SU-DHL-6 (cell line): ENCODE measurements around the gene ESYT2.
A peak's percentile ranks its signal among the peaks of the same experiment; 100 is the strongest.
"Not testable (repeated sequence)": the region's sequence is repeated elsewhere in the genome, so short reads cannot be mapped to it uniquely, and the experiment has no call there.

Experiments
- H2AFZ ChIP-seq: fragments of 200-600 bp; sonication (generic); 2 replicates; pipeline ENCODE4 v1.6.1; 2014; ENCODE audit warnings: low read depth, mild to moderate bottlenecking, moderate library complexity, mixed read lengths, antibody characterized with exemption, low read length; ENCODE audit not compliant: severe bottlenecking
- H3F3A ChIP-seq: fragments of 200-600 bp; shearing (Covaris generic); 2 replicates; pipeline ENCODE4 v1.6.0; 2016; ENCODE audit warnings: antibody characterized with exemption, mild to moderate bottlenecking; ENCODE audit not compliant: insufficient read depth
- H3K27ac ChIP-seq: fragments of 200-600 bp; sonication (generic); 2 replicates; pipeline ENCODE4 v1.5.1; 2016; ENCODE audit warnings: low read depth, mild to moderate bottlenecking, low read length, moderate library complexity, mixed read lengths
- H3K27me3 ChIP-seq: fragments of 200-600 bp; sonication (generic), shearing (Covaris generic); 2 replicates; pipeline ENCODE4 v1.6.0; 2014; ENCODE audit warnings: mild to moderate bottlenecking, low read length
- H3K36me3 ChIP-seq: fragments of 200-600 bp; sonication (generic); 2 replicates; pipeline ENCODE4 v1.6.1; 2014; ENCODE audit warnings: mild to moderate bottlenecking, low read length, mixed read lengths
- H3K4me2 ChIP-seq: fragments of 300-600, 200-600 bp; shearing (Covaris generic), sonication (generic); 2 replicates; pipeline ENCODE4 v1.6.0; 2014; ENCODE audit warnings: low read length, low read depth, mild to moderate bottlenecking; ENCODE audit not compliant: poor library complexity, severe bottlenecking
- H3K4me3 ChIP-seq: fragments of 200-600 bp; sonication (generic); 2 replicates; pipeline ENCODE4 v1.5.1; 2014; ENCODE audit warnings: antibody characterized with exemption, low read length, mild to moderate bottlenecking, mixed read lengths; ENCODE audit not compliant: insufficient read depth, poor library complexity, severe bottlenecking
- H3K79me2 ChIP-seq: fragments of 200-600 bp; sonication (generic); 2 replicates; pipeline ENCODE4 v1.6.1; 2014; ENCODE audit warnings: mild to moderate bottlenecking, low read length, moderate library complexity; ENCODE audit not compliant: insufficient read depth
- H3K9ac ChIP-seq: fragments of 200-600 bp; sonication (generic); 2 replicates; pipeline ENCODE4 v1.7.0; 2014; ENCODE audit warnings: mild to moderate bottlenecking, low read length
- H3K9me2 ChIP-seq: fragments of 200-600 bp; sonication (generic); replicated peaks from 2 replicates; pipeline ENCODE4 v1.6.1; 2014; ENCODE audit warnings: low read length; ENCODE audit not compliant: insufficient read depth
- H3K9me3 ChIP-seq: fragments of 200-600 bp; sonication (generic); 2 replicates; pipeline ENCODE4 v1.6.1; 2014; ENCODE audit warnings: low read length, mixed read lengths; ENCODE audit not compliant: insufficient read depth
- H4K20me1 ChIP-seq: fragments of 200-600 bp; sonication (generic); 2 replicates; pipeline ENCODE4 v1.6.1; 2014; ENCODE audit warnings: low read depth, mild to moderate bottlenecking, antibody characterized with exemption, low read length, moderate library complexity, mixed read lengths
- EZH2phosphoT487 ChIP-seq: fragments of 200-600 bp; sonication (generic), shearing (Covaris generic); conservative IDR thresholded peaks from 2 replicates; pipeline ENCODE4 v1.6.1; 2018; ENCODE audit warnings: mild to moderate bottlenecking, antibody characterized with exemption, low read length, moderate library complexity, mixed read lengths
- TF ChIP-seq, protein P1 (sequence below): fragments of 200-600 bp; sonication (generic); IDR thresholded peaks from one replicate; pipeline ENCODE4 v1.5.1; 2017; ENCODE audit warnings: antibody characterized with exemption, mild to moderate bottlenecking, low read length, moderate library complexity; ENCODE audit not compliant: insufficient read depth, poor library complexity, severe bottlenecking

The ESYT2 gene

DNA sequence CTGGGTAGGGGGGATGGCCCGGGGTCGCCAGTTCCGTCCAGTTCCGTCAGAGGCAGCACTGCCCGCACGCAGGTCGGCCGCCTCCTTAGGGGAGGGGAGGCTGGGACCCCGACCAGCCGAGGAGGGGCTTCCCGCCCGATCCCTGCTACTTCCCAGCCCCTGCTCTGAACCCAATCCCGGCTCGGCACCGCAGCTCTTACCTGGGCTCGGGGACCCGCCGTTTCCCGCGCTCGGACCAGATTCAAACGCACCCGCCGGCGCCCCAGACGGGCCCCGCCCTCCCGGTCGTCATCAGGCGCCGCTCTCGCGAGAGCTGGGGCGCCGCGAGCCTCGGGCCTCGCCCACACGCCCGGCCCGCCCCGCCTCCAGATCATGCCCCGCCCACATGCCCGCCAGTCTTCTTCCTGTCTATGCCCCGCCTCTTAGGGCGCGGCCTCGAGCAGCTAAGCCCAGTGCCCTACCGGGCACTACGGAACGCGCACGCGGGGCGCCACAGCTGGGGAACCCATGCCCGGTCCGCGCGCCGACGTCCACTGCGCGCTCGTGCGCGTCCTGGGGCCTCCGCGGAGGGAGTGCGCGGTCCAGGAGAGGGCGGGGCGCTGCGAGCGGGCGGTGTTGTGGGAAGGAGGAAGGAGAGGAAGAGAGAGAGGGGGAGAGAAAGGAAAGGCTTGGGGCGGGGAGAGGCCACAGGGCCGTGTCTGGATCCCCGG lies 124.6 kb downstream of the ESYT2 start, which contains the start of gene NCAPG2:
NCAPG2 (minus strand) TSS at position 281 of the 710 bp plus-strand sequence. CDS start 2,905 bp downstream, outside the sequence.
- H3K79me2 ChIP-seq = peaks cover 49% of the 10 kb centered on the region
- H3K27ac ChIP-seq = peak within 1 kb of the TSS; percentile 64
- peak within 1 kb of the TSS; percentile 77 for H2AFZ ChIP-seq
- H4K20me1 ChIP-seq = peaks cover 14% of the 10 kb centered on the region; the same call in 1 of the 2 replicates
- H3K9ac ChIP-seq = peak within 1 kb of the TSS; percentile 99
- H3K4me2 ChIP-seq = peak within 1 kb of the TSS; percentile 83
- H3K27me3 ChIP-seq = no peaks in the 10 kb centered on the region
- H3F3A ChIP-seq = 0 out of 2 replicates have a peak, but pooled peaks cover 6% of the 10 kb centered on the region
- peak within 1 kb of the TSS; percentile 79 for H3K4me3 ChIP-seq
- TF ChIP-seq, protein P1, sequence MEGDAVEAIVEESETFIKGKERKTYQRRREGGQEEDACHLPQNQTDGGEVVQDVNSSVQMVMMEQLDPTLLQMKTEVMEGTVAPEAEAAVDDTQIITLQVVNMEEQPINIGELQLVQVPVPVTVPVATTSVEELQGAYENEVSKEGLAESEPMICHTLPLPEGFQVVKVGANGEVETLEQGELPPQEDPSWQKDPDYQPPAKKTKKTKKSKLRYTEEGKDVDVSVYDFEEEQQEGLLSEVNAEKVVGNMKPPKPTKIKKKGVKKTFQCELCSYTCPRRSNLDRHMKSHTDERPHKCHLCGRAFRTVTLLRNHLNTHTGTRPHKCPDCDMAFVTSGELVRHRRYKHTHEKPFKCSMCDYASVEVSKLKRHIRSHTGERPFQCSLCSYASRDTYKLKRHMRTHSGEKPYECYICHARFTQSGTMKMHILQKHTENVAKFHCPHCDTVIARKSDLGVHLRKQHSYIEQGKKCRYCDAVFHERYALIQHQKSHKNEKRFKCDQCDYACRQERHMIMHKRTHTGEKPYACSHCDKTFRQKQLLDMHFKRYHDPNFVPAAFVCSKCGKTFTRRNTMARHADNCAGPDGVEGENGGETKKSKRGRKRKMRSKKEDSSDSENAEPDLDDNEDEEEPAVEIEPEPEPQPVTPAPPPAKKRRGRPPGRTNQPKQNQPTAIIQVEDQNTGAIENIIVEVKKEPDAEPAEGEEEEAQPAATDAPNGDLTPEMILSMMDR = no peak
- no peak for TF ChIP-seq EZH2phosphoT487
- H3K36me3 ChIP-seq = peaks cover 25% of the 10 kb centered on the region
- H3K9me3 ChIP-seq = peaks cover 11% of the 10 kb centered on the region; the same call in 1 of the 2 replicates
- H3K9me2 ChIP-seq = no peaks in the 10 kb centered on the region

DNA sequence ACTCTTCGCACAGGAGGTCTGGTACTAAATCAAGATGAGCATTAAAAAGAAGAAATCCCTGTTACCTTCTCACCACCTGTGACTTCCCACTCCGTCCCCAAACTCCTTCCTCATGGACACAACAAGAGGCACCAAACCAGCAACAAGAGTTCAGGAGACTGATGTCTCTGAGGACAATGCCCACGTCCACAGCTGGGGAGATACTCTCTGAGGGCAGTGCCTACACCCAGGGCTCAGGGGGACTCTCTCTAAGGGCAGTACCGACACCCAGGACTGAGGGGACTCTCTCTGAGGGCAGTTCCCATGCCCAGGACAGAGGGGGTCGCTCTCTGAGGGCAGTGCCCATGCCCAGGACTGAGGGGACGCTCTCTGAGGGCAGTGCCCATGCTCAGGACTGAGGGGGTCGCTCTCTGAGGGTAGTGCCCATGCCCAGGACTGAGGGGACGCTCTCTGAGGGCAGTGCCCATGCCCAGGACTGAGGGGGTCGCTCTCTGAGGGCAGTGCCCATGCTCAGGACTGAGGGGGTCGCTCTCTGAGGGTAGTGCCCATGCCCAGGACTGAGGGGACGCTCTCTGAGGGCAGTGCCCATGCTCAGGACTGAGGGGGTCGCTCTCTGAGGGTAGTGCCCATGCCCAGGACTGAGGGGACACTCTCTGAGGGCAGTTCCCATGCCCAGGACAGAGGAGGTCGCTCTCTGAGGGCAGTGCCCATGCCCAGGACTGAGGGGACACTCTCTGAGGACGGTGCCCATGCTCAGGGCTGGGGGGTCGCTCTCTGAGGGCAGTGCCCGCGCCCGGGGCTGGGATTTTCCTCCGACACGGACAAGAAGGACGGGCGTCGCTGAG lies 125.4 kb downstream of the ESYT2 start:
- H3K4me2 ChIP-seq = peak overlapping the region; percentile 74
- peak overlapping the region; percentile 99 for H3K9ac ChIP-seq
- H3K27ac ChIP-seq = peak overlapping the region; percentile 64
- H3K9me3 ChIP-seq = peaks cover 11% of the 10 kb centered on the region; the same call in 1 of the 2 replicates
- peaks cover 14% of the 10 kb centered on the region; the same call in 1 of the 2 replicates for H4K20me1 ChIP-seq
- H3K27me3 ChIP-seq, H2AFZ ChIP-seq, H3K9me2 ChIP-seq, H3F3A ChIP-seq: not testable (repeated sequence)
- H3K36me3 ChIP-seq = peaks cover 32% of the 10 kb centered on the region
- H3K4me3 ChIP-seq = peak overlapping the region; percentile 79
- peaks cover 56% of the 10 kb centered on the region for H3K79me2 ChIP-seq

DNA sequence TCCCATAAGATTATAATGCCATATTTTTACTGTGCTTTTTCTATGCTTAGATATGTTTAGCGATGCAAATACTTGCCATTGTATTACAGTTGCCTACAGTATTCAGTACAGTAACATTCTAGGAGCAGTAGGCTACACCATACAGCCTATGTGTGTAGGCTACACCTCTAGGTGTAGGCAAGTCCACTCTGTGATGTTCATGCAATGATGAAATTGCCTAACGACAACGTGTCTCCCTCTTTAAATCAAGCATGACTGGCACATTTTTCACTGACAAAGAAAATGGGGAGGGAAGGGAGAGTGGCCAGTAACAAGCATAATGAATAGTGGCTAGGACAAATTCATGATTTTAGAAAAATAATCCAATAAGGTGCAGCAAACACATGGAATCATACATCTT lies 126.4 kb downstream of the ESYT2 start:
- Histone ChIP-seq H3K79me2 (peaks cover 66% of the 10 kb centered on the region), H3K4me3 (peak overlapping the region; percentile 79), H3K9me2 (no peaks in the 10 kb centered on the region), H3K36me3 (peaks cover 39% of the 10 kb centered on the region), H3K9ac (peak overlapping the region; percentile 99), H4K20me1 (peaks cover 18% of the 10 kb centered on the region; the same call in 1 of the 2 replicates), H3K27ac (no peak overlapping the region), H3K27me3 (no peaks in the 10 kb centered on the region), H3K4me2 (peak overlapping the region; percentile 74), H3K9me3 (peaks cover 9% of the 10 kb centered on the region; the same call in 1 of the 2 replicates), H3F3A (0 out of 2 replicates have a peak, but pooled peaks cover 6% of the 10 kb centered on the region), H2AFZ (no peak overlapping the region)
- no peak for TF ChIP-seq EZH2phosphoT487
- TF ChIP-seq, protein P1 = no peak
